ENCODE measurements around the gene TMCO1.
"Not testable (repeated sequence)": the region's sequence is repeated elsewhere in the genome, so short reads cannot be mapped to it uniquely, and the experiment has no call there.

The TMCO1 gene

GRCh38 chr1:165697881-165698760, 70.5 kb downstream of the TMCO1 start, which contains the start of gene ALDH9A1:
ALDH9A1 (minus strand) TSS chr1:165698562; CDS start chr1:165698558, 4 bp downstream.
- ATAC-seq (replicated peaks; ENCODE audit: extremely low read depth, poor library complexity, severe bottlenecking): peak; percentile 93
- Mint-ChIP-seq H3K4me3 (peak within 1 kb of the TSS; percentile 95), H3K9me3 (no peaks in the 10 kb centered on the region), H3K27ac (ENCODE audit: low read depth) (peak within 1 kb of the TSS; percentile 93), H3K27me3 (no peaks in the 10 kb centered on the region), H3K4me1 (peaks cover 28% of the 10 kb centered on the region), H3K36me3 (ENCODE audit: insufficient read depth) (peaks cover 17% of the 10 kb centered on the region)
- DNase-seq (ENCODE audit: low spot score in 2 of 2): peak; percentile 72 to 77

GRCh38 chr1:165697491-165697880, 71.2 kb downstream of the TMCO1 start:
- Mint-ChIP-seq H3K27ac (ENCODE audit: low read depth) (peak overlapping the region; percentile 93), H3K27me3 (no peaks in the 10 kb centered on the region), H3K36me3 (ENCODE audit: insufficient read depth) (peaks cover 18% of the 10 kb centered on the region), H3K4me1 (peaks cover 28% of the 10 kb centered on the region), H3K9me3 (no peaks in the 10 kb centered on the region), H3K4me3 (peak overlapping the region; percentile 95)
- ATAC-seq (replicated peaks; ENCODE audit: extremely low read depth, poor library complexity, severe bottlenecking) (no peak), DNase-seq (ENCODE audit: low spot score in 2 of 2) (no peak)

- peaks cover 34% of the 10 kb centered on the region for H3K4me1 Mint-ChIP-seq
These were observed 72.0 kb downstream of the TMCO1 start for GRCh38 chr1:165696625-165697100.

GRCh38 chr1:165695031-165695430, 73.6 kb downstream of the TMCO1 start:
- Mint-ChIP-seq H3K9me3 (no peaks in the 10 kb centered on the region), H3K36me3 (ENCODE audit: insufficient read depth) (peaks cover 19% of the 10 kb centered on the region), H3K27me3 (no peaks in the 10 kb centered on the region), H3K4me3 (no peak overlapping the region), H3K27ac (ENCODE audit: low read depth) (no peak overlapping the region), H3K4me1 (peaks cover 43% of the 10 kb centered on the region)
- ATAC-seq (replicated peaks; ENCODE audit: extremely low read depth, poor library complexity, severe bottlenecking) (no peak), DNase-seq (ENCODE audit: low spot score in 2 of 2) (no peak)

More at GRCh38 chr1:165696625-165697100, 72.0 kb downstream of the TMCO1 start:
- Mint-ChIP-seq H3K4me3 (peak overlapping the region; percentile 95), H3K27me3 (no peaks in the 10 kb centered on the region), H3K9me3 (no peaks in the 10 kb centered on the region), H3K27ac (ENCODE audit: low read depth) (peak overlapping the region; percentile 43), H3K36me3 (ENCODE audit: insufficient read depth) (peaks cover 18% of the 10 kb centered on the region)
- no peak for DNase-seq (ENCODE audit: low spot score in 2 of 2)
- ATAC-seq (replicated peaks; ENCODE audit: extremely low read depth, poor library complexity, severe bottlenecking): no peak

GRCh38 chr1:165688046-165688445, 80.6 kb downstream of the TMCO1 start:
- Mint-ChIP-seq H3K27ac (ENCODE audit: low read depth) (peak overlapping the region; percentile 81), H3K4me3 (no peak overlapping the region), H3K4me1 (peaks cover 68% of the 10 kb centered on the region), H3K27me3 (no peaks in the 10 kb centered on the region), H3K9me3 (no peaks in the 10 kb centered on the region), H3K36me3 (ENCODE audit: insufficient read depth) (peaks cover 14% of the 10 kb centered on the region)
- DNase-seq (ENCODE audit: low spot score in 2 of 2) (no peak), ATAC-seq (replicated peaks; ENCODE audit: extremely low read depth, poor library complexity, severe bottlenecking) (no peak)

- DNase-seq (ENCODE audit: low spot score in 2 of 2) (no peak), ATAC-seq (replicated peaks; ENCODE audit: extremely low read depth, poor library complexity, severe bottlenecking) (no peak)
- H3K9me3 Mint-ChIP-seq: no peaks in the 10 kb centered on the region
- H3K27me3 Mint-ChIP-seq: no peaks in the 10 kb centered on the region
- H3K27ac Mint-ChIP-seq (ENCODE audit: low read depth): peak overlapping the region; percentile 63
- H3K4me3 Mint-ChIP-seq: peak overlapping the region; percentile 50
- H3K4me1 Mint-ChIP-seq: peaks cover 65% of the 10 kb centered on the region
- H3K36me3 Mint-ChIP-seq (ENCODE audit: insufficient read depth): peaks cover 16% of the 10 kb centered on the region
These were observed 81.7 kb downstream of the TMCO1 start for GRCh38 chr1:165686971-165687433.

- DNase-seq (ENCODE audit: low spot score in 2 of 2) (no peak), ATAC-seq (replicated peaks; ENCODE audit: extremely low read depth, poor library complexity, severe bottlenecking) (peak; percentile 52)
- no peaks in the 10 kb centered on the region for H3K9me3 Mint-ChIP-seq
- H3K4me3 Mint-ChIP-seq: peak overlapping the region; percentile 50
- no peaks in the 10 kb centered on the region for H3K27me3 Mint-ChIP-seq
- peak overlapping the region; percentile 63 for H3K27ac Mint-ChIP-seq (ENCODE audit: low read depth)
- H3K4me1 Mint-ChIP-seq: peaks cover 59% of the 10 kb centered on the region
- peaks cover 18% of the 10 kb centered on the region for H3K36me3 Mint-ChIP-seq (ENCODE audit: insufficient read depth)
These were observed 82.3 kb downstream of the TMCO1 start for GRCh38 chr1:165686121-165686970.

- H3K4me1 Mint-ChIP-seq: peaks cover 53% of the 10 kb centered on the region
These were observed 84.7 kb downstream of the TMCO1 start for GRCh38 chr1:165683848-165684485.

GRCh38 chr1:165680773-165681172, 87.9 kb downstream of the TMCO1 start:
- Mint-ChIP-seq H3K36me3 (ENCODE audit: insufficient read depth) (peaks cover 41% of the 10 kb centered on the region), H3K4me1 (peaks cover 29% of the 10 kb centered on the region)
- not testable (repeated sequence) for H3K9me3 Mint-ChIP-seq; ATAC-seq (replicated peaks; ENCODE audit: extremely low read depth, poor library complexity, severe bottlenecking); H3K27me3 Mint-ChIP-seq; DNase-seq (ENCODE audit: low spot score in 2 of 2); H3K27ac Mint-ChIP-seq (ENCODE audit: low read depth); H3K4me3 Mint-ChIP-seq

More at GRCh38 chr1:165683848-165684485, 84.7 kb downstream of the TMCO1 start:
- no peak for DNase-seq (ENCODE audit: low spot score in 2 of 2)
- Mint-ChIP-seq H3K4me3 (no peak overlapping the region), H3K27ac (ENCODE audit: low read depth) (no peak overlapping the region), H3K36me3 (ENCODE audit: insufficient read depth) (peaks cover 28% of the 10 kb centered on the region), H3K9me3 (no peaks in the 10 kb centered on the region), H3K27me3 (no peaks in the 10 kb centered on the region)
- no peak for ATAC-seq (replicated peaks; ENCODE audit: extremely low read depth, poor library complexity, severe bottlenecking)

GRCh38 chr1:165680303-165680702, 88.4 kb downstream of the TMCO1 start:
- H3K4me1 Mint-ChIP-seq: peaks cover 27% of the 10 kb centered on the region
- H3K9me3 Mint-ChIP-seq: no peaks in the 10 kb centered on the region
- no peak overlapping the region for H3K4me3 Mint-ChIP-seq
- no peak overlapping the region for H3K27ac Mint-ChIP-seq (ENCODE audit: low read depth)
- H3K27me3 Mint-ChIP-seq: no peaks in the 10 kb centered on the region
- ATAC-seq (replicated peaks; ENCODE audit: extremely low read depth, poor library complexity, severe bottlenecking): no peak
- peaks cover 43% of the 10 kb centered on the region for H3K36me3 Mint-ChIP-seq (ENCODE audit: insufficient read depth)
- DNase-seq (ENCODE audit: low spot score in 2 of 2): no peak

- Mint-ChIP-seq H3K27ac (ENCODE audit: low read depth) (no peak overlapping the region), H3K9me3 (no peaks in the 10 kb centered on the region), H3K4me1 (peaks cover 21% of the 10 kb centered on the region), H3K27me3 (no peaks in the 10 kb centered on the region), H3K4me3 (no peak overlapping the region), H3K36me3 (ENCODE audit: insufficient read depth) (peaks cover 47% of the 10 kb centered on the region)
- DNase-seq (ENCODE audit: low spot score in 2 of 2) (no peak), ATAC-seq (replicated peaks; ENCODE audit: extremely low read depth, poor library complexity, severe bottlenecking) (no peak)
These were observed 89.2 kb downstream of the TMCO1 start for GRCh38 chr1:165679282-165680036.

All from central memory CD8-positive, alpha-beta T cell (primary cell).